SHP77 treated with DMSO at 0.1 percent for 48 hours (cell line): ENCODE measurements around the gene HCRTR1.

ENCODE experiments used
- DNase-seq: peaks from one replicate; lab custom pipeline; 2025; lab: John Stamatoyannopoulos, UW

The HCRTR1 gene

GRCh38 chr1:31617218-31617915, at the start of gene HCRTR1:
Gene HCRTR1, plus strand, starts transcription at chr1:31617689. Its CDS starts 1,504 bp downstream, at chr1:31619193.
- DNase-seq = no peak

GRCh38 chr1:31567956-31568570, 49.4 kb upstream of the HCRTR1 start:
- no peak for DNase-seq

- DNase-seq = no peak
Observed at GRCh38 chr1:31568895-31569595, 48.4 kb upstream of the HCRTR1 start.

GRCh38 chr1:31569596-31570173, 47.8 kb upstream of the HCRTR1 start:
- DNase-seq = no peak

DNA sequence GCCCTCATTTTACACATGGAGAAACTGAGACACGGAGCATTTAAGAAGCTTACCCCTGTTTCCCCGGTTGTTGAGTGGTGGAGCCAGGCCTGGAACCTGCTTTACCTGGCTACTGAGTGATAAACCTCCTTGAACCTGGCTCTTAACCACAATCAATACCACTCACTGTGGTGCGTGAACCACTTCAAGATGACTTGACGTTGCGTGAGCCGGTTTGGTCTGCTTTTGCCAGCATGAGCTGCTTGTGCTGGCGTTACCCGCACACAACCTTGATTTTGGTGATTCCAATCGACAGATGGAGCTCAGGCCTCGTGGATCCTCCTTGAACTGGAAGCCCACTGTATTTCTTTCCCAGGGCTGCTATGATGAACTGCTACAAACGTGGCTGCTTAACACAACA, 47.3 kb upstream of the HCRTR1 start:
- no peak for DNase-seq

DNA sequence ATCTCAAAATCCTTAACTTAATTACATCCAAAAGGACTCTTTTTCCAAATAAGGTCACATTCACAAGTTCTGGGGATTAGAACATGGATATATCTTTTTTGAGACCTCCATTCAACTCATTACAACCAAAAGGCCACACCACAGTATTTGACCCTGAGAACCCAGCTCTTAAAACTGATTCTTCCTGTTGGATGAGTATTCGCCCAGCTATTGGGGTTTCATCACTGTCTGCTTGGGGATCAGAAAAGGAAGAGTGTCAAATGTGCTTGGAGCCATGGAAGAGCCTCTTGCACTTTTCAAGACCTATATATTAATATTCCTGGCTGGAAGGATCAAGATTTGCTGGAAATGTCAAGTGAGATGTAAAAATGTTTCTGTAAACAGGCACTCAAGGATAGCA, 46.6 kb upstream of the HCRTR1 start:
- DNase-seq = no peak

- DNase-seq = no peak
Observed at GRCh38 chr1:31571340-31572295, 45.9 kb upstream of the HCRTR1 start.

DNA sequence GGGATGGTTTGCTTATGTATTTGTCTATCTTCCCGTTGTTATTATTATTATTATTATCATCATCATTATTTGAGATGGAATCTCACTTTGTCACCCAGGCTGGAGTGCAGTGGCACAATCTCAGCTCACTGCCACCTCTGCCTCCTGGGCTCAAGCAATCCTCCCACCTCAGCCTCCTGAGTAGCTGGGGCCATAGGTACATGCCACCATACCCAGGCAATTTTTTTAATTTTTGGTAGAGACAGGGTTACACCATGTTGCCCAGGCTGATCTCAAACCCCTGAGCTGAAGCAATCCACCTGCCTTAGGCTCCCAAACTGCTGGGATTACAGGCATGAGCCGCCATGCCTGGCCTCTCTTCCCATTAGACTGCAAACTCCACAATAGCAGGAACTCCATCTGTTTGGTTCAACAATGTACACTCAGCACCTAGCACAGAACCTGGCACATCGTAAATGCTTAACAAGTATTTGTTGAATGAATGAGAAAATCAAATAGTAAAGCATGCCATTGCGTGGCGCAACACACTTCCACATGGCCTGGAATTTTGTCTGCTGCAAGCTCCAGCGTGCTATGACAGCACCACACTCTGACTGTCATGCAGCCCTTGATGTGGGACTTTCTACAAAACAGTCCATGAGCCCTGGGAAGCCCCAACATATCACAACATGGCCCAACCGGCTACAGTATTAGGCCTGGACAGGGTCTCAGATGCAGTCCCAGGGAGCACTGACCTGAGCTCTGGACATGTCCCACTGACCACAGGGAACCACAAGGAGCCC, 45.0 kb upstream of the HCRTR1 start:
- DNase-seq = no peak

- DNase-seq = no peak
Observed at GRCh38 chr1:31573261-31573660, 44.2 kb upstream of the HCRTR1 start.

- DNase-seq = no peak
Observed at GRCh38 chr1:31574749-31575368, 42.6 kb upstream of the HCRTR1 start.

DNA sequence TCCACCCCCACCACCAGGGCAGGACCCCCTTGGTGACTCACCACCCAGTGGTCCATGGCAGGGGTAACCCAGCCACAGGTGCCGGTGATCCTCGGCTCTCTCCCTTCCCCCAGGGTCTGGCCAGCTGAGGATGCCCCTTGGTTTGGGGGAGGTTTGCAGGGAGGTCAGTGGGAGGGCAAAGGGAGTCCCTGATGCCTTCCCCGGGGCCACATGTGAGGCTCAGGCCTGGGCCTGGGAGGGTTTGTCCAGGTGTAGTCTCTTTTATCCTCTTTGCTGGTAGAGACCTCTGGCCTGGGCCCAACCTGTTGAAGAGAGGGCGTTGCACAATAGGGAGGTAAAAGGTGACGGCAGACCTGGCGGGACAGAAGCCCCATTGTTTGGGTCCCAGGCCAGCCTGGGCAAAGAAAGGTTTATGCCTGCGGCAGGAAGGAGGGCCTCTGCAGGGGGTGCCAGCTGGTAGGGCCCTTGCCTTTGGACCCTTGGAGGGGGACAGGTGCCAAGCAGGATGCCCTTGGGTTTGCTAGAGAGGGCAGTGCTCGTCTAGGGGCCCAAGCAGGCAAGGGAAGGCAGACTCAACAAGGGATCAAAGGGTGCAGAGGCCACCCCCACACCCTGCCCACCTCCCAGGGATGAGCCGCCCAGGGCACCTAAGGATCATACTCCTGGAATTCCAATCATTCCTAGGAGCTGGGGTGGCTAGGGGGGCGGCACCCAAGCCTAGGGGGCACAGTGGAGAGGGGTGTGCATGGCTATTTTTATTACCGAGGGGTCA, 41.9 kb upstream of the HCRTR1 start:
- no peak for DNase-seq

- no peak for DNase-seq
Observed at GRCh38 chr1:31576201-31576669, 41.3 kb upstream of the HCRTR1 start, which contains the start of gene TINAGL1. Gene TINAGL1, plus strand, starts transcription at chr1:31576515. Its CDS starts 634 bp downstream, at chr1:31577149.

GRCh38 chr1:31576743-31577455, 40.6 kb upstream of the HCRTR1 start:
- DNase-seq = no peak

DNA sequence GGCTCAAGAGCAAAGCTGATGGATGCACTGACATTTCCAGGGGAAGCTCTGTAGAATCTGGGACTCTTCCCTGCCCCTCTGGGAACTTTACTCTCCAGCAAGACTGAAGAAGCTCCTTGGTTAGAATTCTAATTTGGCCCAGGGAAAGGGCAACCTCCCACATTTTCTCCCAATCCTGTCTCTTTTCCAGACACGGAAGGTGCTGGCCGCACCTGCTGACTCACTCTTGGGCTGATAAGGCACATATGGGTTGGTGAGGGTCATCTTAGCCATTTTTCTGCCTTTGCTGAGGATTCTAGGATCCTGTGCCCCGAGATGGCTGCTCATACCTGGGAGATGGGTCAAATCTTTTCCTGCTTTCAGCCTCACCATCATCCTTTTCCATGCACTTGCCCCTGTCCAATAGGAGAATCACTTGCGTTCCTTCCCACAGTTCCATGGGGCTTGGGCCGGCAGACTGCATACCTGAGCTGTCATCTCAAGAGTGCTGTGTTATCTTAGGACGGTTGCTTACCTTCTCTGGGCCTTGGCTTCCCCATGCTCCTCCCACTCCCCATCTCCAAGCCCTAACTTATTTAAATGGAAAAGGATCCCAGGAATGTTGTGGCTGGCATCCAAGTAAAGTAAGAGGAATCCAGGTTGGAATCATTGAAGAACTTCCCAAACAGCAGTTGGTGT, 39.8 kb upstream of the HCRTR1 start:
- no peak for DNase-seq

DNA sequence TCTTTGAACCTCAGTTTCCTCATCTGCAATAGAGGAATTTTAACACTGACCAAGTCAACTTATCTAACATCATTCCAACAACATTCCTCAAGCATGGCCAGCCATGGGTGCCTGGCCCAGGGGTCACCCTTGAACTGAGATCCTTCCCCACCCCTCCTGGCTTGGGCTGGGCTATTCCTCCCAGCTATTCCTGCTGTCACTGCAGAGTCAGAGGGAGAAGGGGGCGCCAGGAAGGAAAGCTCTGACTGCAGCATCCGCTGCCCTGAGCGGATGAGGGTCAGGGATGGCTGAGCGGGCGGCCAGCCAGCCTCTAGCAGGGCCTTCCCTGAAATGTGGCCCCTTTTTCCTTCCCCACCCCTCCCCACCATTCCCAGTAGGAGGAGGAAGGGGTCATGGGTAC, 38.1 kb upstream of the HCRTR1 start:
- no peak for DNase-seq

DNA sequence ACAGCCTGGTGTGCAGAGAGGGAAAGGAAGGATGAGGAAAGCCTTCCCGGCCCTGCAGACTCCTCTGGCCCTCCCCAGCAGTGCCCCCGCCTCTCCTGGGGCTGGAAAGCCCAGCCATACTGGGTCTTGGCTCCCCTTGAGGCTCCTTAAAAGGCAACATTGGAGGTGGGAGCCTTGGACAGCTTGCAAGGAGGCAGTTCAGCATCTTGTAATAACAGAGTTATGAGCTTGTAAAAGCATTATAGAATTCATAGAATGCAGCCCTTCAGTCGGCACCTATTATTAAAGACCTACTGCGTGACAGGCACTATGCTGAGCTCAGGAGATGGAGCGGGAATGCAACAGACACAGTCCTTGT, 37.0 kb upstream of the HCRTR1 start:
- no peak for DNase-seq

- DNase-seq = no peak
Observed at GRCh38 chr1:31580891-31581603, 36.4 kb upstream of the HCRTR1 start.
